IPS-NIHi11 (cell line): ENCODE measurements around the gene PRG3.
"Not testable (repeated sequence)": the region's sequence is repeated elsewhere in the genome, so short reads cannot be mapped to it uniquely, and the experiment has no call there.

Source experiments
- DNase-seq: peaks from one replicate; pipeline ENCODE4 v3.0.0; 2012; ENCODE audit warnings: mixed read lengths, low spot score

Gene PRG3

DNA sequence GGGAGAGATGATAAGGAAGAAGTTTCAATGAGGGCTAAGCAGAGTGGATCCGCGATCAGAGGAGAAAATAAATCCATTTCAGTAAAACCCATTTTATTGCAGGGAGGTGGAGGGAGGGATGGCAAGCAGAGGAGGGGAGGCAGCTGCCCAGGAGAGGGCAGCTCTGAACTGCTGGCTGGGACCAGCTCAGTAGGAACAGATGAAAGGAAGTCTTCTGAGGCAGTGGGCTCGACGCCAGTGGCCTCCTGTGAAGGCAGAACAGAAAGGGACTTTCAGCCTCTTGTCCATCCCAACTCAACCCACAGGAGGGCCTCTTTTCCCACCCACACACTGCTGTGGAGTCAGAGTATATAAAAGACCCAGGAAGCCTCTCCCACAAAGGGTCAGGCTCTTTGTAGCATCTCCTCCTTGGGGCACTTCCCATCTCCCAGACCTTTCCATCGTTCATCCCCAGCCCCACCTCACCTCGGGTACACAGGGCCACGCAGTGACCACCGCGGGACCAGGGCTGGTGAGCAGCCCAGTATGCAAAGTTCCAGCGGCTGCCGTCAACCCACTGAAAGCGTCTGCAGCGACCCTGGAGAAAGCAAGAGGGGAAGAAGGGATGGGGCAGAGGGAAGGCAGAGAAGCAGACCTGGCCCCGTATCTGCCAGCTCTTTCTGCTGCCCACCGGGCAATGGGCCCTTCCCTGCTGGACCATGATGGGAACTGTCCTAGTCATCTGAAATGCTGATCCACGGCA lies 6.5 kb upstream of the PRG3 start:
- no peak for DNase-seq

DNA sequence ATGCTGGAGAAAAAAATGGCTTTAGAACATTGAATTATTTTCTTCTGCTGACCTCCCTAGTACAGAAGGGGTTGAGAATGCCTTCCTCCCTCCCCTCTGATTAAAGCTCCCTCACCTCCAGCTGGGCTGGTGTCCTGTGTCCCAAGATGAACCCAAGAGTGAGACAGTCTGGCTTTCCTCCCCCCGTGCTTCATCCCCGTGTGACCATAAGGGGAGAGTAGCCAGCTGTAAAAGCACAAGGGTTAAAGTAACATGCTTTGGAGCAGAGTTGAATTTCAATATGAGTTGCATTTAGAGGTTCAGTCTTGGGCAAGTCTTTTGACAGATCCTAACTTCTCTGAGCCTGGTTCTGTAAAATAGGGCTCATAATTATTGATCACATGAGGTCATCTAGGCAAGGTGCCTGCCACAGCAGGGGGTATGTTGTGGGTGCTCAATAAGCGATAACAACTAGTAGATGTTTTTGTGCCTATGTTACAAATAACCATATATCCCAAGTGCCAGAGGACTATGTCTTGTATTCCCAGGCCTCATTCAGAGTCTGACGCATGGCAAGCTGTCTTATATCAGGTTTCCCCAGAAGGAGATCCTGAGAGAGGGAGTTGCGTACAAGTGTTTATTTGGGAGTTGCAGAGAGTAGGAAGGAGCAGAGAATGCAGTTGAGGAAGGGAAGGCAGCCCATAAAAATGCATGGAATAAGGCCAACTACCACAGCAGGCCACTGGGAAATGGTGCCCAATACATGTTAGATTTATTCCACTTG lies 5.4 kb upstream of the PRG3 start:
- no peak for DNase-seq

DNA sequence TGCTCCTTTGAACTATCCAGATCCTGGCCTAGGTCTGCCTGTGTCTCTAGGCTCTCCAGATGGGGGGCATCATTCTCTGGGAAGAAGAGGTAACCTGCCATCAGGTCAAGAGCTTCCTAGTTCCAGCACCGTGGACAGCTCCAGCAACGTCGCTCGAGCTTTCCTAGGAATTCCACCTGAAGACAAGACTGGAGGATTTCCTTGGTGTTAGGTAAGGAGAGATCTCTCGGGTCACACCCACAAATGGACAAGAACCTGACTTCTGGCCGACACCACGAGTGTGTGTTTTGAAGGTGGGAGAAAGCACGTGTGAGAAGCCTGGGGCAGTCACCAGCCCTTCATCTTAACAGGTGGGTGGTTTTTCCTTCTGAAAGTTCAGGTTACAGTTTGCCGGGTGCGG lies 1.2 kb downstream of the PRG3 start:
- DNase-seq: peak; percentile 81

- no peak for DNase-seq
Measured at GRCh38 chr11:57378186-57378585, 2.8 kb downstream of the PRG3 start.

- no peak for DNase-seq
Measured at GRCh38 chr11:57377107-57377506, 3.8 kb downstream of the PRG3 start.

GRCh38 chr11:57376095-57377090 lies 4.6 kb downstream of the PRG3 start:
- peak; percentile 24 for DNase-seq

GRCh38 chr11:57375490-57375889 lies 5.5 kb downstream of the PRG3 start:
- DNase-seq: no peak

- no peak for DNase-seq
Measured at GRCh38 chr11:57374966-57375365, 6.0 kb downstream of the PRG3 start.

DNA sequence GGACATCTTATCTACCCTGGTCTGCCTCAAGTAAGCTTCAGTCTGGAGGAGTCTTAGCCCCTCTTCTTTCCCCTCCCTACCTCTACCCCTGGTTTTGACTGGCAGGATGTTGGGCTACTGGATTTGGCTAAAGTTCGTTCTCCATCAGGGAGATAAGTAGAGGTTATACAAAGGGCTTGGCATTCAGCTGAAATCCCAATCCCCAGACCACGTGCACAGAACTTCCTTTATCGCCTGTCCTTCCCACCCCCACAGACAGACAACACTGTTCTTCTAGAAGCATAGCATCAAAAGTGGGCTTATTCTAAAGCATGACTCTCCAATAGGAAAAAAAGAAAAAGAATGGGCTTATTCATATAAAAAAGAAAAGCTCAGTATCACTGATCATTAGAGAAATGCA lies 7.8 kb downstream of the PRG3 start:
- no peak for DNase-seq

- no peak for DNase-seq
Measured at GRCh38 chr11:57370941-57371340, 10.0 kb downstream of the PRG3 start.

DNA sequence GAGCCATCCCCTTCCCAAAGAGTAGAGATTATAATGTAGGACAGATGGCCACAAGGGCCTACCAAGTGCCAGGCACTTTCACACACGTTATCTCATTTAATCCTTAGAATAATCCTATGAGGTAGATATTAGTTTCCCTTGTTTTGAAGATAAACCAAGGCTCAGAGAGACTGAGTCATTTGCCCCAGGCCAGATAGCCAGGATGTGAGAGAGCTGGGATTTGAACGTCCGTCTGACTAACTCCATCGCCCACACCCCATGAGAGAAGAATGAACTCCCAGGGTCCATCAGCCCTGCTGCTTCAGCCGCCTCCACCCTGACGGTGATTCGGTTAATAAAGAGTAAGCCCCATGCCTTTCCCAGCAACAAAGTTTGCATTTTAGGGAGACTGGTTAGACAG lies 10.7 kb downstream of the PRG3 start:
- no peak for DNase-seq

DNA sequence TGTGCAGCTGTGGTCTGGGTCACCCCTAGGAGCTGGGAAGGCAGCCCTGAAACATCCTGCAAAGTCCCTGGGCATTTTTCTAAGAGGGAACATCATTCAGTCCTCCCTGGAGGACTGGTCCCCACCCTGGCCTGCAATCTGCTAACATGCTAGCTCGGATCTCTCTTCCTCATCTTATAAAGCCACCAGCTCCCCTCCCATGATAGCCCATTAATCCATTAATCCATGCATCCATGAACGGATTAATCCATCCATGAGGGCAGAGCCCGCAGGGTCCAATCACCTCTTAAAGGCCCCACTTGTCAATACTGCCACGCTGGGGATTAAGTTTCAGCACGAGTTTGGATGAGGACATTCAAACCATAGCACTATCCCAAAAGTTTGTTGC lies 12.1 kb downstream of the PRG3 start:
- no peak for DNase-seq

- no peak for DNase-seq
Measured at GRCh38 chr11:57368106-57368844, 12.7 kb downstream of the PRG3 start.

DNA sequence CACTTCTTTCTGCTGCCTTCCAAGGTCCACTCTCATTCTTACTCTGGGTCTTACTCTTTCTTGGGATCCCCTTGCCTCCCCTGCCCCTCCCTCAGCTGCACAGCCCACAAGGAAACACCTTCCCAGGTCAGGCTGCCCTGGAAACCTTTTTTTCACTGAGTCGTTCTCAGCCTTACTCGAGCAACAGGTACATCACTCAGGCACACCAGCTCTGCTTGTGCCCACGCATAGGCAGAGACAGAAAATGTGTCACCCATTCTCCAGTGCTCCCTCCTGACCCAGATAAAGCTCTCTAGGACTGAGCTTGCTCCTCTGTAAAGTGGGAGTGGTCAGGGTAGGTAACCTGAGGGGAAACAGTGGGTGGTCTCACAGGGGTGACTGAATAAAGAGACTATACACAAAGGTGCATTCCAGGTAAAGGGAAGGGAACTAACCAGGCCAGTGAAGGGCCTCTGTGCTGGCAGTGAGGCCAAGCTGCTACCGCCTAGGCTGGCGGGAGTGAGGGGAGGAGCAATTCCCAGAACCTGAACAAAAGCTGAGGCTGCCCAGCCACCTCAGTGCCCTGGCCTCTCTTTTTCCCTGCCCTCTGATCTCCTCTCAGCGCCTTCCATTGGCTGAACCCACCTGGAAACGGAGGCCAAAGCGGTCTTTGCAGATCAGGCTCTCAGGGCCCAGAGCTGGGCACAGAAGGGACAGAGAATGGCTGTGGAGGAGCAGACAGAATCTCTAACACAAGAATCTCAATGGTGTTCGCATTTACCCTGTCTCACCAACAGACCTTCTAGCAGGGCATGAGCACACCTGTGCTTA lies 15.9 kb downstream of the PRG3 start:
- peak; percentile 39 for DNase-seq

DNA sequence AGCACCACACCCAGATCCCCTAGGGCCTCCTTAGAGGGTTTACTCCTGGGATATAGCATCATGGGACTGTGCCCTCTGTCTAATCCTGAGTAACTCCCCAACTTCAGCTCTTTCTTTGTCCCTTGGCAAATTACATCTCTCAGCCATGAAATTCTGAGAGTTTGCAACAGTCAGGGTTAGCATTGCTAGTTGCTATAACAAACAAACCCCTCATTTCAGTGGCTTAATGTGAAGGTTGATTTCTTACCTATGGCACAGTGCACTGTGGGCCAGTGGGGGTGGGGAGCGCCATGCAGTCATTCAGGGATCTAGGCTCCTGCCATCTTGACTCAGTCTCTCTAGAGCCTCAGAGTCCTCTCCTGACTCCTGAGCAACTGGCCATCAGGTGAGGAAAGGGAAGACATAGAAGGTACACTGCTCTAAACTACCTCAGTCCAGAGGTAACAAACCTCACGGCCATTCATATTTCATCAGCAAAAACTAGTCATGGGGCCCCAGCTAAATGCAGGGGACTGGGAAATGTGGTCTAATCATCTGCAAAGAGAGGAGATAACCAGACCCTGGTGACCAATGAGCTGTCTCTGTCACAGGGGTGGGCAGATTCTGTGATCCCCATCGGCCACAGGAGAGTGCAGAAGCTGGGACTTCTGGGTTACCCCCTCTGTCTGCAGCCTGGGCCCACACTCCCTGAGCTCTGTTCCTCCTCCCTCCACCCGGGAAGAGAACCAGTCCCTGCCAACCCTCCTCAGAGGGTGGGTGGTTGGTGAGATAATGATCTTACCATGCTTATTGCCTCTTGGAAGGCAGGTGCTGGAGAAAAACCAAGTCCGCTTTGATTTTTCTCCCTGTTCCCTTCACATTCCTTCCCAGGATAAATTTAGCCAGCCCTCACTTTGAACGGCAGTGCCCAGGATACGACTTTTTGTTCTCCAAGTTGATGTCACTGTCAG lies 17.5 kb downstream of the PRG3 start:
- DNase-seq: no peak

DNA sequence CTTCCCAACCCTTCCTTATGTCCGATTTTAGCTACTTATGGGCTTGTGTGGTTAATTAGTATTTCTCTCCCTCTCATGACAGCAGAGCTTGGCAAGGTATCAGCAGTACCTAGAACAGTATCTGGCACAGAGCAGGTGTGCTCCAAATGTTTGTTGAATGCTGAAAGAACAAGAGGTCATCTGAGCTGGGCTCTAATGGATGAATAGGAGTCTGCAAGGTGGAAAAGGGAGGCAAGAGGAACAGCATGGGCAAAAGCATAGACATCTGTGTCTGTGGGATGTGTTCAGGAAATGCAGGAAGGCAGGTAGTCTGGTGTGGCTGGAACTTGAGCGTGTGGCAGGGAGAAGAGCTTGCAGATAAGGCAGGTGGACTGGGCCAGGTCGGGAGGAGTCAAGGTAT lies 19.0 kb downstream of the PRG3 start:
- no peak for DNase-seq

DNA sequence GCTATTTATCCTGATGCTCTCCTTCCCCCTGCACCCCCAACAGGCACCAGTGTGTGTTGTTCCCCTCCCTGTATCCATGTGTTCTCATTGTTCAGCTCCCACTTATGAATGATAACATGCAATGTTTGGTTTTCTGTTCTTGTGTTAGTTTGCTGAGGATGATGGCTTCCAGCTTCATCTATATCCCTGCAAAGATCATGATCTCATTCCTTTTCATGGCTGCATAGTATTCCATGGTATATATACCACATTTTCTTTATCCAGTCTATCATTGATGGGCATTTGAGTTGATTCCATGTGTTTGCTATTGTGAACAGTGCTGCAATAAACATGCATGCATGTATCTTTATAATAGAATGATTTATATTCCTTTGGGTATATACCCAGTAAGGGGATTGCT lies 19.5 kb downstream of the PRG3 start:
- DNase-seq: not testable (repeated sequence)

DNA sequence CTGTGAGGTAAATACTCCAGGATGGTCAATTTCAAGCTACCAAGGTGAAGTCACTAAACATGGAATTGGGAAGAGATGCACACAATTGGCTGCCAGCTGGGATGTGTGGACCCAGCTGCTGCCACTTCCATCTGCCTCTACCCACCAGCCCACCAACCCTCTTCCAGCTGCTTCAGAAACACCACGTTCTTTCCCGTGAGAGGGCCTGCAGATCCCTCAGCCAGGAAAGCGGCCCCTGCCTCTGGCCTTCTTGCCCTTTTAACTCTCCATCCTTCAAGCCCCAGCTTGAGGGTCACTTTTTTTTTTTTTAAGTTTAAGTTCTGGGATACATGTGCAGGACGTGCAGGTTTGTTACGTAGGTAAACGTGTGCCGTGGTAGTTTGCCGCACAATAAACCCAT lies 20.0 kb downstream of the PRG3 start:
- no peak for DNase-seq

DNA sequence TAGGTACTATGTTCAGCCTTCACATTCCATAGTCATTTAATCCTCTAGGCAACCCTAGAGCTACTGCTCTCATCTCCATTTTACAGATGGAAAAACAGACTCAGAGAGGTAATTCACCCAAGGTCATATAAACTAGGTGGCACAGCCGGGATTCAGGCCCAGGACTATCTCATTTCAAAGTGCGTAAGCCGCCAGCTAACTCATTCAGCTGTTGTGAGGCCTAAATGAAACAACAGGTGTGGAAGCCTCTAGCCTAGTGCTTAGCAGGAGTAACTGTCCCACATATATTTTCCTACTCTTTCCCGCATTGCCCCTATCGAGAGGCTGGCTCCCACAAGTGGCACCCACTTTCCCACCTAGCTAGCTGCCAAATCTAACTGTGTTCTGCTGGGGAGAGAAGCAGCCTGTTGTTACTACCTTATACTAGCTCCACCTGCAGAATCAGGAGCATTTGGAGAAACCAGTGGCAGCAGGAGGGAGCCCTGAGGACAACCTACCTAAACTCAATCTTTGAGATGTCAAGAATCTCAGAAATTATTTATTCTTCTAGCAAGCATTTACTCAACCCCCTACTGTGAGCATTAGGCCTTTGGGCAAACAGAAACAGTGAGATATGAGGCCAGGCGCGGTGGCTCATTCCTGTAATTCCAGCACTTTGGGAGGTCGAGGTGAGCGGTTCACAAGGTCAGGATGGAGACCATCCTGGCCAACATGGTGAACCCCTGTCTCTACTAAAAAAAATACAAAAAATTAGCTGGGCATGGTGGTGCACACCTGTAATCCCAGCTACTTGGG lies 20.9 kb downstream of the PRG3 start:
- DNase-seq: no peak
